ENCODE results near the gene ACADVL.

- TF ChIP-seq FOXP2 (optimal IDR thresholded peaks at IDR 0.05; ENCODE audit: control extremely low read depth, extremely low read length, insufficient read depth): no peak
- TF ChIP-seq POLR2AphosphoS5 (IDR thresholded peaks at IDR 0.05; ENCODE audit: borderline replicate concordance, low read depth, low read length): no peak
- no peak for TF ChIP-seq EZH2 (IDR thresholded peaks at IDR 0.05)
Measured at GRCh38 chr17:7207120-7208001, 12.4 kb upstream of the ACADVL start.
